Measurements from ENCODE around the gene KIF18B. TPM values are rescaled to one million over a fixed set of nuclear protein-coding genes. Genes with fewer than 3 reads are reported as not detected.

The KIF18B gene
- total RNA-seq, 1 experiment from 2014 or later, result 54.3 TPM

DNA sequence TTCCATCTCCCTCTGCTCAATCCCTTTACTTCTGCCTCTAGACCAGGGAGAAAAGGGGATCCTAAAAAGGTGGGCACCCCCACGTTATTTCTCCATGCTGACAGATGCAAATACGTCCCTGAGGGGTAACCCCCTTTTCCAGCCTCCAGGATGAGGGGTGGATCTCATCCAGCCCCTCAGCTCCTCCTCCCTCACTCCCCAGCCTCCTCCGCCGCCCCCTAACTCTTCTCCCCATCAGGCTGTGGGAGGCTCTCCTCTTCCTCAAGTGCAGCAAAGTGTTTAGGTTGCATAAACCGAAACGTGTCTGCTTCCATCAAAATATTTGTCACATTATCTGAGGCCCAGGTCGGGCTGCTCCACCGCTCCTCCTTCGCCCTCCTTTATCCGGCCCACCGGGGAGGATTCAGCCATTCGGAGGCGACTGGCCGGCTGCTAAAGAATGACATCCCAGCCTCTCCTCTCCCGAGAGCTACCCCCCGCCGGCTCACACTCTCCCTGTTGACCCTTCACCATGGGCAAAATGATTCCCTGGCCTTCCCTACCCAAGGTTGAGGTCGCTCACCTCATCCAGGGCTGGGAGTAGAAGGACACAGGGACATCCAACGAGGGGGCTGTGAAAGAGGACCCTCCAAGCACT lies 21.7 kb upstream of the KIF18B start:
- intact Hi-C loops (cut with micrococcal nuclease; ENCODE audit: unreplicated experiment), result no loop called here
- Histone ChIP-seq H3K4me3 (ENCODE audit: low read depth, low read length, poor library complexity, severe bottlenecking) (peak overlapping the region; percentile 50), H3K27me3 (replicated peaks; ENCODE audit: insufficient read depth, low read depth, low read length, poor library complexity) (no peaks in the 10 kb centered on the region), H3K36me3 (ENCODE audit: insufficient read depth, low read length, poor library complexity, severe bottlenecking) (no peaks in the 10 kb centered on the region), H3K9me3 (ENCODE audit: low read depth, low read length, poor library complexity, severe bottlenecking) (no peaks in the 10 kb centered on the region), H3K27ac (ENCODE audit: low read depth, low read length, poor library complexity, severe bottlenecking) (no peak overlapping the region), H3K4me1 (ENCODE audit: insufficient read depth, low read length, poor library complexity, severe bottlenecking) (no peaks in the 10 kb centered on the region)
- CTCF ChIA-PET, result no interaction called here
- BruUV-seq (replicated peaks), result no TSS peak
- POLR2A ChIA-PET (ENCODE audit: low non-redundant PET), result no interaction called here
- DNase-seq (ENCODE audit: low spot score), result no peak
- TF ChIP-seq, protein P1, sequence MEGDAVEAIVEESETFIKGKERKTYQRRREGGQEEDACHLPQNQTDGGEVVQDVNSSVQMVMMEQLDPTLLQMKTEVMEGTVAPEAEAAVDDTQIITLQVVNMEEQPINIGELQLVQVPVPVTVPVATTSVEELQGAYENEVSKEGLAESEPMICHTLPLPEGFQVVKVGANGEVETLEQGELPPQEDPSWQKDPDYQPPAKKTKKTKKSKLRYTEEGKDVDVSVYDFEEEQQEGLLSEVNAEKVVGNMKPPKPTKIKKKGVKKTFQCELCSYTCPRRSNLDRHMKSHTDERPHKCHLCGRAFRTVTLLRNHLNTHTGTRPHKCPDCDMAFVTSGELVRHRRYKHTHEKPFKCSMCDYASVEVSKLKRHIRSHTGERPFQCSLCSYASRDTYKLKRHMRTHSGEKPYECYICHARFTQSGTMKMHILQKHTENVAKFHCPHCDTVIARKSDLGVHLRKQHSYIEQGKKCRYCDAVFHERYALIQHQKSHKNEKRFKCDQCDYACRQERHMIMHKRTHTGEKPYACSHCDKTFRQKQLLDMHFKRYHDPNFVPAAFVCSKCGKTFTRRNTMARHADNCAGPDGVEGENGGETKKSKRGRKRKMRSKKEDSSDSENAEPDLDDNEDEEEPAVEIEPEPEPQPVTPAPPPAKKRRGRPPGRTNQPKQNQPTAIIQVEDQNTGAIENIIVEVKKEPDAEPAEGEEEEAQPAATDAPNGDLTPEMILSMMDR (conservative IDR thresholded peaks at IDR 0.05; ENCODE audit: low read depth, low read length), result no peak
- no peak for TF ChIP-seq EZH2 (IDR thresholded peaks at IDR 0.05; ENCODE audit: borderline replicate concordance, low read depth, low read length, poor library complexity, severe bottlenecking)

DNA sequence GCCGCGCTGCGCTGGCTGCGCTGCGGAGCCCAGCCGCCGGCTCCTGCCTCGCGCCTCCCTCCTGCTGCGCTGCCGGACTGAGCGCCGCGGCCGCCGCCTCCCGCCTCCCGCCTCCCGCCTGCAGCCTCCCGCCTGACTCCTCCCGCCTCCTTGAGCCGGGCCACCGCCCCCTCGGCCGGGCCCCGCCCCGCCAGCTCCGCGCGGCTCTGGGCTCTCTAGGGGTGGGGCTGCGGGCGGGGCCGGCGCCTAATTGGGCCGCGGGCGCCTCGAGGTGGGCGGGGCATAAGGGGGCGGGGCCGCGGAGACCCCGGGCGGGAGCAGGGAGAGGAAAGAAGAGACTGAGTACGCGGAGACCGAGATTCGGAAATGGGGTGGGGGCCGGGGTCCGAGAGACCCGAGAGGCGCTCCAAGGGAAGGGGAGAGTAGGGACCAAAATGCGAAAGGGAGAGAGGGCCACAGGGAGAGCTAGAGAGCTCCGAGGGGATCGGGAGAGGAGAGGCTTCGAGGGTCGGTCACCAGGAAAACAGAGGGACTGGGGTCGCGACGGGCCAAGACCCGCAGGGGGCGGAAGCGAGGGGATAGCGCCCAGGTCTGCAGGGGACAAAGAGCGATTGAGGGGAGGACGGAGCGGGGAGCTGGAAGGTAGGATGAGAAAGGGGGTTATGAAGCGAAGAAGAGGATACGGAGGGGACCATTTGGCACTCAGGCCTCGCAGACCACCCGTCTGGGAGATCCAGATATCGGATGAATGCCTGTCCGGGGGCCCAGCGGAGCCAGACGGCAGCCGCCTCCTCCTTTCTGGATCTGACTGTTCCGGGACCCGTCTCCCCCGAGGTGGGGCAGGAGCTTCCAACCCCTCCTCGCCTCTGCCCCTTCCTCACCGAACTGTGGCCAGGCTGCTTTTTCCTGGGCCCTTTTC lies 20.9 kb upstream of the KIF18B start, which contains the start of gene C1QL1:
Gene C1QL1 (minus strand): TSS at position 79 of the 919 bp plus-strand sequence. CDS start 255 bp downstream, outside the sequence.
- H3K9me3 ChIP-seq (ENCODE audit: low read depth, low read length, poor library complexity, severe bottlenecking), result no peaks in the 10 kb centered on the region
- intact Hi-C loops (cut with micrococcal nuclease; ENCODE audit: unreplicated experiment), result no loop called here
- CTCF ChIA-PET, result interaction anchor here (0.6 kb wide), 1 partner anchor 48 kb away, joined by 3 read pairs; no protein-coding TSS in a partner anchor
- H3K36me3 ChIP-seq (ENCODE audit: insufficient read depth, low read length, poor library complexity, severe bottlenecking), result no peaks in the 10 kb centered on the region
- peak within 1 kb of the TSS; percentile 41 for H3K4me3 ChIP-seq (ENCODE audit: low read depth, low read length, poor library complexity, severe bottlenecking)
- no peak for TF ChIP-seq EZH2 (IDR thresholded peaks at IDR 0.05; ENCODE audit: borderline replicate concordance, low read depth, low read length, poor library complexity, severe bottlenecking)
- TF ChIP-seq, protein P1 (conservative IDR thresholded peaks at IDR 0.05; ENCODE audit: low read depth, low read length), result no peak
- H3K4me1 ChIP-seq (ENCODE audit: insufficient read depth, low read length, poor library complexity, severe bottlenecking), result no peaks in the 10 kb centered on the region
- no peaks in the 10 kb centered on the region for H3K27me3 ChIP-seq (replicated peaks; ENCODE audit: insufficient read depth, low read depth, low read length, poor library complexity)
- POLR2A ChIA-PET (ENCODE audit: low non-redundant PET), result interaction anchor here (0.6 kb wide), 1 partner anchor 72 kb away, joined by 5 read pairs; no protein-coding TSS in a partner anchor
- BruUV-seq (replicated peaks), result no TSS peak
- H3K27ac ChIP-seq (ENCODE audit: low read depth, low read length, poor library complexity, severe bottlenecking), result no peak within 1 kb of the TSS
- peak; percentile 79 for DNase-seq (ENCODE audit: low spot score)

DNA sequence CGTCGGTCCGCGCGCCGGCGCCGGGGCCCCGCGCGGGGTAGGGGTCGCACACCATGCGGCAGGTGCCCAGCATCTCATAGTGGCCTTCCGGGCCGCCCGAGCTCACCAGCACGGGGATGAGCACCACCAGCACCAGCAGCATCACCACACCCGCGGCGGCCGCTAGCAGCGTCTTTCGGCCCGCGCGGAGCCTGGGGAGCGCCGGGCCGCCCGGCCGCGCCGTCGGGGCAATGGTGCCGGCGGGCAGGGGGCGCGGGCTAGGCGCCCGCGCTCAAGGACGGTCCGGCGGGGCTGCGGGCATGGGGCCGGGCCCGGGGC lies 20.3 kb upstream of the KIF18B start:
- CTCF ChIA-PET, result interaction anchor here (0.6 kb wide), 1 partner anchor 48 kb away, joined by 3 read pairs; no protein-coding TSS in a partner anchor
- Histone ChIP-seq H3K9me3 (ENCODE audit: low read depth, low read length, poor library complexity, severe bottlenecking) (no peaks in the 10 kb centered on the region), H3K27me3 (replicated peaks; ENCODE audit: insufficient read depth, low read depth, low read length, poor library complexity) (no peaks in the 10 kb centered on the region), H3K27ac (ENCODE audit: low read depth, low read length, poor library complexity, severe bottlenecking) (no peak overlapping the region), H3K36me3 (ENCODE audit: insufficient read depth, low read length, poor library complexity, severe bottlenecking) (no peaks in the 10 kb centered on the region), H3K4me1 (ENCODE audit: insufficient read depth, low read length, poor library complexity, severe bottlenecking) (no peaks in the 10 kb centered on the region), H3K4me3 (ENCODE audit: low read depth, low read length, poor library complexity, severe bottlenecking) (peak overlapping the region; percentile 41)
- POLR2A ChIA-PET (ENCODE audit: low non-redundant PET), result no interaction called here
- DNase-seq (ENCODE audit: low spot score), result no peak
- BruUV-seq (replicated peaks), result no TSS peak
- intact Hi-C loops (cut with micrococcal nuclease; ENCODE audit: unreplicated experiment), result no loop called here
- no peak for TF ChIP-seq EZH2 (IDR thresholded peaks at IDR 0.05; ENCODE audit: borderline replicate concordance, low read depth, low read length, poor library complexity, severe bottlenecking)
- TF ChIP-seq, protein P1 (conservative IDR thresholded peaks at IDR 0.05; ENCODE audit: low read depth, low read length), result no peak

All from A673 (cell line).